ENCODE results near the gene PTGIS.
"Not testable (repeated sequence)": the region's sequence is repeated elsewhere in the genome, so short reads cannot be mapped to it uniquely, and the experiment has no call there.

PTGIS gene

GRCh38 chr20:49567421-49568277 is at the start of gene PTGIS:
PTGIS (minus strand) TSS chr20:49568137; CDS start chr20:49568116, 21 bp downstream.
- DNase-seq (ENCODE audit: low read depth in 2 of 2), result no peak

GRCh38 chr20:49617394-49617793 is 49.5 kb upstream of the PTGIS start:
- DNase-seq (ENCODE audit: low read depth in 2 of 2), result not testable (repeated sequence)

GRCh38 chr20:49616154-49617007 is 48.4 kb upstream of the PTGIS start:
- DNase-seq (ENCODE audit: low read depth in 2 of 2), result no peak

- no peak for DNase-seq (ENCODE audit: low read depth in 2 of 2)
These were observed 47.6 kb upstream of the PTGIS start for GRCh38 chr20:49615401-49616153.

- DNase-seq (ENCODE audit: low read depth in 2 of 2), result not testable (repeated sequence)
These were observed 47.1 kb upstream of the PTGIS start for GRCh38 chr20:49615051-49615400.

GRCh38 chr20:49614338-49615050 is 46.6 kb upstream of the PTGIS start:
- DNase-seq (ENCODE audit: low read depth in 2 of 2), result no peak

- no peak for DNase-seq (ENCODE audit: low read depth in 2 of 2)
These were observed 44.3 kb upstream of the PTGIS start for GRCh38 chr20:49612127-49612738.

- DNase-seq (ENCODE audit: low read depth in 2 of 2), result not testable (repeated sequence)
These were observed 43.7 kb upstream of the PTGIS start for GRCh38 chr20:49611539-49612126.

GRCh38 chr20:49610691-49611538 is 43.0 kb upstream of the PTGIS start:
- DNase-seq (ENCODE audit: low read depth in 2 of 2), result peak; percentile 69 to 74

- DNase-seq (ENCODE audit: low read depth in 2 of 2), result peak; percentile 68 to 72
These were observed 41.1 kb upstream of the PTGIS start for GRCh38 chr20:49608752-49609670.

- no peak for DNase-seq (ENCODE audit: low read depth in 2 of 2)
These were observed 39.6 kb upstream of the PTGIS start for GRCh38 chr20:49607568-49607967.

GRCh38 chr20:49603209-49603627 is 35.3 kb upstream of the PTGIS start:
- DNase-seq (ENCODE audit: low read depth in 2 of 2), result no peak

- no peak for DNase-seq (ENCODE audit: low read depth in 2 of 2)
These were observed 34.6 kb upstream of the PTGIS start for GRCh38 chr20:49602345-49603208.

- DNase-seq (ENCODE audit: low read depth in 2 of 2), result no peak
These were observed 33.4 kb upstream of the PTGIS start for GRCh38 chr20:49601153-49601924.

- no peak for DNase-seq (ENCODE audit: low read depth in 2 of 2)
These were observed 31.8 kb upstream of the PTGIS start for GRCh38 chr20:49599746-49600113.

GRCh38 chr20:49597825-49598395 is 30.0 kb upstream of the PTGIS start:
- DNase-seq (ENCODE audit: low read depth in 2 of 2), result no peak

Data from stimulated activated CD4-positive, alpha-beta T cell treated with anti-CD3 and anti-CD28 coated beads, Interleukin-4, amount 100 ng/mL, for 48 hours (primary cell).